ENCODE data around the gene FAAP100. TPM values are rescaled to one million over a fixed set of nuclear protein-coding genes. Genes with fewer than 3 reads are reported as not detected.
"Not testable (repeated sequence)": the region's sequence is repeated elsewhere in the genome, so short reads cannot be mapped to it uniquely, and the experiment has no call there.

The FAAP100 gene
- total and polyA plus RNA-seq, 2 donors (not counting 1 experiment from before 2014, with no cell fraction given): 62.0 to 72.7 TPM

DNA sequence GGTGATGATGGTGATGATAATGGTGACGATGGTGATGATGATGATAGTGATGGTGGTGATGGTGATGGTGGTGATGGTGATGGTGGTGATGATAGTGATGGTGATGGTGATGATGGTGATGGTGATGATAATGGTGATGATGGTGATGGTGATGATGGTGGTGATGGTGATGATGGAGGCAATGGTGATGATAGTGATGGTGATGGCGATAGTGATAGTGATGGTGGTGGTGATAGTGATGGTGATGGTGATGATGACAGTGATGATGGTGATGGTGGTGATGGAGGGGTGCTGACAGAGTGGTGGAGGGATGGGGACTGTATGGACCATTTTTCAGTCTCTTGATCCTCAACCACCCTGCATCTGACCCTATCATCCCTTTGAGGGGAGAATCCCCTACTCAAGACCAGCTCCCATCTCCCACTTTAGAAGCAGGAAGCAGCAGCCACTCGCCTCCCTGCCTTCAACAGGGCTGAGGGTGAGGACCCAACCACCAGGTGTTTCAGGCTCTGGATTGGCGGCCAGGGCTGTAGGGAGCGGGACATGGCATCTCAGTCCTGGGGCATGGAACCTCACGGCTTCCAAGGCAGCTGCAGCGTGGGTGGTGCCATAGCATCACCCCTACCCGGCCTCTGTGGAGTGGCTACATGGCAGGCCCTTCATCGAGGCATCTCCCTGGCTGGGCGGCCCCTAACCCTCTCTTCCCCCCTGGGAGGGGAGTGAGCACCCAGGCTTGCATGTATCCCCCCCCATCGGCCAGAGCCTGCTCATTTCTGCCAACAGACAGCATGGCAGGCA is 19.5 kb downstream of the FAAP100 start:
- peaks cover 3% of the 10 kb centered on the region for H3K79me2 ChIP-seq (ENCODE audit: control insufficient read depth, insufficient read depth, low read length)
- H2AFZ ChIP-seq (ENCODE audit: insufficient read depth, low read depth, low read length, poor library complexity, severe bottlenecking): no peak overlapping the region
- no peaks in the 10 kb centered on the region for H3K36me3 ChIP-seq (replicated peaks in 1 of 2; ENCODE audit: control extremely low read depth in 1 of 2, control insufficient read depth in 1 of 2, extremely low read depth in 1 of 2, insufficient read depth in 2 of 2, low read length in 1 of 2)
- Mint-ChIP-seq H3K27me3 (peaks cover 2% of the 10 kb centered on the region), H3K4me3 (no peak overlapping the region), H3K27ac (no peak overlapping the region), H3K4me1 (peaks cover 10% of the 10 kb centered on the region), H3K9me3 (ENCODE audit: insufficient read depth) (no peaks in the 10 kb centered on the region)
- ATAC-seq (ENCODE audit: low read depth): no peak
- no peak overlapping the region for H3K27ac ChIP-seq (ENCODE audit: low read length in 2 of 2)
- no peak for DNase-seq
- no peak overlapping the region for H3K4me2 ChIP-seq (replicated peaks; ENCODE audit: low read depth, low read length, poor library complexity, severe bottlenecking)
- intact Hi-C loops (cut with micrococcal nuclease): no loop called here
- WGBS (ENCODE audit: insufficient coverage): 91% methylated on average over 11 of the region's 11 CpGs
- ChIA-PET CTCF (interaction anchor here (0.6 kb wide), 1 partner anchor 241 kb away, joined by 3 read pairs; no protein-coding TSS in a partner anchor), POLR2A (interaction anchor here (0.6 kb wide), 1 partner anchor 15 kb away, joined by 5 read pairs; no protein-coding TSS in a partner anchor)
- no peak overlapping the region for H3K4me3 ChIP-seq (ENCODE audit: control extremely low read depth in 1 of 5, extremely low read depth in 1 of 5, insufficient read depth in 1 of 5, low read depth in 2 of 5, low read length in 4 of 5)
- peaks cover 22% of the 10 kb centered on the region for H4K20me1 ChIP-seq (ENCODE audit: control insufficient read depth, insufficient read depth, low read length, poor library complexity, severe bottlenecking)
- H3K9me3 ChIP-seq (ENCODE audit: control extremely low read depth in 1 of 3, control insufficient read depth in 2 of 3, insufficient read depth in 1 of 3, low read length in 2 of 3): peaks cover 0 to 11% (median 0%) of the 10 kb centered on the region in 3 donors
- H3K9ac ChIP-seq (ENCODE audit: low read length): no peak overlapping the region
- H3K27me3 ChIP-seq (replicated peaks in 1 of 4; ENCODE audit: control extremely low read depth in 1 of 4, control insufficient read depth in 3 of 4, insufficient read depth in 4 of 4, low read length in 3 of 4): peaks cover 0 to 37% (median 8%) of the 10 kb centered on the region in 4 experiments
- no peak for TF ChIP-seq EZH2 (IDR thresholded peaks at IDR 0.05; ENCODE audit: borderline replicate concordance, insufficient read depth, low read depth, low read length, poor library complexity, severe bottlenecking)
- TF ChIP-seq, protein P1, sequence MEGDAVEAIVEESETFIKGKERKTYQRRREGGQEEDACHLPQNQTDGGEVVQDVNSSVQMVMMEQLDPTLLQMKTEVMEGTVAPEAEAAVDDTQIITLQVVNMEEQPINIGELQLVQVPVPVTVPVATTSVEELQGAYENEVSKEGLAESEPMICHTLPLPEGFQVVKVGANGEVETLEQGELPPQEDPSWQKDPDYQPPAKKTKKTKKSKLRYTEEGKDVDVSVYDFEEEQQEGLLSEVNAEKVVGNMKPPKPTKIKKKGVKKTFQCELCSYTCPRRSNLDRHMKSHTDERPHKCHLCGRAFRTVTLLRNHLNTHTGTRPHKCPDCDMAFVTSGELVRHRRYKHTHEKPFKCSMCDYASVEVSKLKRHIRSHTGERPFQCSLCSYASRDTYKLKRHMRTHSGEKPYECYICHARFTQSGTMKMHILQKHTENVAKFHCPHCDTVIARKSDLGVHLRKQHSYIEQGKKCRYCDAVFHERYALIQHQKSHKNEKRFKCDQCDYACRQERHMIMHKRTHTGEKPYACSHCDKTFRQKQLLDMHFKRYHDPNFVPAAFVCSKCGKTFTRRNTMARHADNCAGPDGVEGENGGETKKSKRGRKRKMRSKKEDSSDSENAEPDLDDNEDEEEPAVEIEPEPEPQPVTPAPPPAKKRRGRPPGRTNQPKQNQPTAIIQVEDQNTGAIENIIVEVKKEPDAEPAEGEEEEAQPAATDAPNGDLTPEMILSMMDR (IDR thresholded peaks at IDR 0.05): no peak
- peaks cover 18 to 30% of the 10 kb centered on the region in 2 donors for H3K4me1 ChIP-seq (ENCODE audit: control insufficient read depth in 2 of 2, insufficient read depth in 2 of 2, low read length in 2 of 2)

DNA sequence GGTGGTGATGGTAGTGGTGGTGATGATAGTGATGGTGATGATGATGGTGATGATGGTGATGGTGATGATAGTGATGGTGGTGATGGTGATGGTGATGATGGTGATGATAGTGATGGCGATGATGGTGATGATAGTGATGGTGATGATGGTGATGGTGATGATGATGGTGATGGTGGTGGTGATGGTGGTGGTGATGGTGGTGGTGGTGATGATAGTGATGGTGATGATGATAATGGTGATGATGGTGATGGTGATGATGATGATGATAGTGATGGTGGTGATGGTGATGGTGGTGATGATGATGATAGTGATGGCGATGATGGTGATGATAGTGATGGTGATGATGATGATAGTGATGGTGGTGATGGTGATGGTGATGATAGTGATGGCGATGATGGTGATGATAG is 20.2 kb downstream of the FAAP100 start:
- H3K36me3 ChIP-seq (replicated peaks in 1 of 2; ENCODE audit: control extremely low read depth in 1 of 2, control insufficient read depth in 1 of 2, extremely low read depth in 1 of 2, insufficient read depth in 2 of 2, low read length in 1 of 2); H3K79me2 ChIP-seq (ENCODE audit: control insufficient read depth, insufficient read depth, low read length); H3K4me1 Mint-ChIP-seq; ATAC-seq (ENCODE audit: low read depth); H3K4me3 ChIP-seq (ENCODE audit: control extremely low read depth in 1 of 5, extremely low read depth in 1 of 5, insufficient read depth in 1 of 5, low read depth in 2 of 5, low read length in 4 of 5); H3K27ac ChIP-seq (ENCODE audit: low read length in 2 of 2); H3K27me3 Mint-ChIP-seq; H3K4me2 ChIP-seq (replicated peaks; ENCODE audit: low read depth, low read length, poor library complexity, severe bottlenecking); H3K27ac Mint-ChIP-seq; POLR2A ChIA-PET; H3K9ac ChIP-seq (ENCODE audit: low read length); intact Hi-C loops (cut with micrococcal nuclease); H3K4me3 Mint-ChIP-seq; H2AFZ ChIP-seq (ENCODE audit: insufficient read depth, low read depth, low read length, poor library complexity, severe bottlenecking); DNase-seq; H3K9me3 Mint-ChIP-seq (ENCODE audit: insufficient read depth): not testable (repeated sequence)
- 100% methylated on average over 3 of the region's 3 CpGs for WGBS (ENCODE audit: insufficient coverage)
- Histone ChIP-seq H3K9me3 (ENCODE audit: control extremely low read depth in 1 of 3, control insufficient read depth in 2 of 3, insufficient read depth in 1 of 3, low read length in 2 of 3) (peaks cover 0 to 11% (median 0%) of the 10 kb centered on the region in 3 donors), H3K27me3 (replicated peaks in 1 of 4; ENCODE audit: control extremely low read depth in 1 of 4, control insufficient read depth in 3 of 4, insufficient read depth in 4 of 4, low read length in 3 of 4) (peaks cover 0 to 37% (median 6%) of the 10 kb centered on the region in 4 experiments), H4K20me1 (ENCODE audit: control insufficient read depth, insufficient read depth, low read length, poor library complexity, severe bottlenecking) (peaks cover 16% of the 10 kb centered on the region), H3K4me1 (ENCODE audit: control insufficient read depth in 2 of 2, insufficient read depth in 2 of 2, low read length in 2 of 2) (peaks cover 11 to 24% of the 10 kb centered on the region in 2 donors)
- CTCF ChIA-PET: interaction anchor here (0.6 kb wide), 1 partner anchor 241 kb away, joined by 3 read pairs; no protein-coding TSS in a partner anchor

- peaks cover 7 to 16% of the 10 kb centered on the region in 2 donors for H3K4me1 ChIP-seq (ENCODE audit: control insufficient read depth in 2 of 2, insufficient read depth in 2 of 2, low read length in 2 of 2)
- 94% methylated on average over 6 of the region's 6 CpGs for WGBS (ENCODE audit: insufficient coverage)
- DNase-seq; H3K4me1 Mint-ChIP-seq; H3K9ac ChIP-seq (ENCODE audit: low read length); ATAC-seq (ENCODE audit: low read depth); POLR2A ChIA-PET; H3K27ac ChIP-seq (ENCODE audit: low read length in 2 of 2); H3K4me3 Mint-ChIP-seq; H3K27ac Mint-ChIP-seq; H4K20me1 ChIP-seq (ENCODE audit: control insufficient read depth, insufficient read depth, low read length, poor library complexity, severe bottlenecking); H3K27me3 Mint-ChIP-seq; H3K36me3 ChIP-seq (replicated peaks in 1 of 2; ENCODE audit: control extremely low read depth in 1 of 2, control insufficient read depth in 1 of 2, extremely low read depth in 1 of 2, insufficient read depth in 2 of 2, low read length in 1 of 2); H3K4me3 ChIP-seq (ENCODE audit: control extremely low read depth in 1 of 5, extremely low read depth in 1 of 5, insufficient read depth in 1 of 5, low read depth in 2 of 5, low read length in 4 of 5); H3K4me2 ChIP-seq (replicated peaks; ENCODE audit: low read depth, low read length, poor library complexity, severe bottlenecking); H3K9me3 Mint-ChIP-seq (ENCODE audit: insufficient read depth); intact Hi-C loops (cut with micrococcal nuclease); H2AFZ ChIP-seq (ENCODE audit: insufficient read depth, low read depth, low read length, poor library complexity, severe bottlenecking); H3K79me2 ChIP-seq (ENCODE audit: control insufficient read depth, insufficient read depth, low read length): not testable (repeated sequence)
- H3K9me3 ChIP-seq (ENCODE audit: control extremely low read depth in 1 of 3, control insufficient read depth in 2 of 3, insufficient read depth in 1 of 3, low read length in 2 of 3): peaks cover 0 to 11% (median 0%) of the 10 kb centered on the region in 3 donors
- peaks cover 0 to 35% (median 3%) of the 10 kb centered on the region in 4 experiments for H3K27me3 ChIP-seq (replicated peaks in 1 of 4; ENCODE audit: control extremely low read depth in 1 of 4, control insufficient read depth in 3 of 4, insufficient read depth in 4 of 4, low read length in 3 of 4)
- CTCF ChIA-PET: interaction anchor here (1.0 kb wide), 1 partner anchor 16 kb away, joined by 3 read pairs; no protein-coding TSS in a partner anchor
Measured at GRCh38 chr17:81531013-81531412, 21.1 kb downstream of the FAAP100 start.

Measured in B cell (primary cell).